K562 (cell line): ENCODE data around the gene TBXAS1.

Experiments used
- DPF2 ChIP-seq: fragments of 450-650 bp; IDR thresholded peaks from 2 replicates; pipeline ENCODE4 v1.6.1; 2016
- EGR1 ChIP-seq: fragments of 450-650 bp; conservative IDR thresholded peaks from 2 replicates; pipeline ENCODE4 v1.6.1; 2017; ENCODE audit warnings: mild to moderate bottlenecking
- FOXM1 ChIP-seq, 2 experiments: fragments of 450-650 bp in 1 of 2; sonication (generic) in 1 of 2; formaldehyde crosslinking in 1 of 2; IDR thresholded peaks; 2 replicates each; pipeline versions ENCODE4 v1.6.1 to v1.9.0; 2017 to 2022; ENCODE audit warnings: low read depth in 2 of 2, mild to moderate bottlenecking in 2 of 2, missing genetic modification reagents in 1 of 2, moderate library complexity in 1 of 2
- LARP7 ChIP-seq: fragments of 450-650 bp; IDR thresholded peaks from 2 replicates; pipeline ENCODE4 v1.6.1; 2016
- MTA3 ChIP-seq: fragments of 450-650 bp; formaldehyde crosslinking; IDR thresholded peaks from 2 replicates; pipeline ENCODE4 v1.6.1; 2017; ENCODE audit warnings: mild to moderate bottlenecking, borderline replicate concordance
- MXI1 ChIP-seq: IDR thresholded peaks from 2 replicates; pipeline ENCODE4 v1.6.1; 2011; ENCODE audit warnings: low read depth, mild to moderate bottlenecking, improper control_type of control experiment, low read length
- ZKSCAN1 ChIP-seq: fragments of 150-350 bp; IDR thresholded peaks from 2 replicates; pipeline ENCODE4 v1.6.1; 2016; ENCODE audit warnings: low read depth, low read length

DNA sequence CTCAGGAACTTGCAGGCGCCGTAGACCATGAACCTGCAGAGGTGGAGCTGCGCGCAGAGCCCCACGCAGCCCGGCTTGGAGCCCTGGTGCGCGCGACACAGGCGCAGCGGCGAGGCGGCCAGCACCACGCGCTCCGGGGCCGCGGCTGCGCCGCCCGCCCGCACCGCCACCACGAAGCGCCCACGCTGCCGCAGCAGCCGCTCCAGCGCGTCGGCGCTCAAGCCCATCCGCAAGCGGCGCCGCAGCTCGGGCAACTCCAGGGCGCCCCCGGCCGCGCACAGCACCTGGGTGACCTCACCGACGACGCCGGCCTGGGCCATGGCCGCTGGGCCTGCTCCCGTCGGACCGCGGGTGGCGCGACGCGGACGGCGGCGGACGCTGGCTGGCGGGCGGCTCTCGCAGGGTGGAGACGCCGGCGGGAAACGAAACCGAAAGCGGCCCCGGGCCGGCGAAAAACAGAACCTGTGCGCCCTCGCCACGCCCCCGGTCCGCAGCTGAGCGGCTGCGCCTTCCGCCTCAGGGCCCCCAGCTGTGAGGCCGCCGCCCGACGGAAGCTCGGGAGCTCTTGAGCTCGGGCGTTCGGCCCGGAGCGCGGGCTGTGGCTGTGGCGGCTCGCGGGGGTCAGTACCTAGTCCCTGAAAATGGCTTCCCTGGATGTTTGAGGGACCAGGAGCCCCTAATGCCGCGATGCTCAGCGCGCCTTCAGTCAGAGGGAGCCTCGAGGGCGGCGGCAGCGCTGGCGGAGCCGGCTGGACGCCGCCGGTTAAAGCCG, 233.7 kb downstream of the TBXAS1 start, which contains the start of gene PARP12:
- no peak; the same call in 1 of the 2 replicates for TF ChIP-seq DPF2
- TF ChIP-seq MTA3: peak; percentile 89; the same call in 1 of the 2 replicates
- no peak for TF ChIP-seq LARP7
- no peak; the same call in 1 of the 2 replicates for TF ChIP-seq ZKSCAN1
- TF ChIP-seq MXI1: peak; percentile 86
- TF ChIP-seq EGR1: peak; percentile 62
- peak; percentile 73 for TF ChIP-seq FOXM1 (IDR thresholded peaks at IDR 0.05; ENCODE audit: low read depth)
- TF ChIP-seq FOXM1 (CRISPR knock-in tag; IDR thresholded peaks at IDR 0.05; ENCODE audit: low read depth): peak; percentile 88
